ENCODE measurements around the gene UROC1. TPM values are rescaled to one million over a fixed set of nuclear protein-coding genes. Genes with fewer than 3 reads are reported as not detected.

Gene UROC1
- total RNA-seq, 2 experiments from 2014 or later: not detected

DNA sequence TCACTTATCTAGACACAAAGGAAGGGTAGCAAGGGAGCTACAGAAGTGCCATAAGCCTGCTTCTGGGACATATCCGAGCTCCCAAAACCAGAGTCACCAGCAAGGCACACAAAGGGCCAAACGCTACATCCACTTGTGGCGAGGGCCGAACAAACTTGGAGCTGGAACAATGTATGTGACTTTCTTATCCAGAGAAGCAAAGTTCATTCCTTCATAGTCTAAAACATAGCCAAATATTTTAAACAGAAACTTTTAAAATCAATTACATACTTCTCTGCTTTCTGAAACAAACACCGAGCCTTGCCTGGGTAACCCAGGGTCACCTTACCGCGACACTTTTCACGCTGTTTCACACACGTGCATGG is 57.8 kb downstream of the UROC1 start:
- intact Hi-C loops (cut with DNase I, micrococcal nuclease): no loop called here
- H3K9me3 Mint-ChIP-seq (ENCODE audit: low read depth): no peaks in the 10 kb centered on the region
- no peak for DNase-seq
- no peak overlapping the region for H3K4me3 Mint-ChIP-seq
- no peaks in the 10 kb centered on the region for H3K4me1 Mint-ChIP-seq
- H3K27ac Mint-ChIP-seq: no peak overlapping the region
- no peaks in the 10 kb centered on the region for H3K27me3 Mint-ChIP-seq
- ATAC-seq: no peak
- H3K36me3 Mint-ChIP-seq (ENCODE audit: low read depth): peaks cover 31% of the 10 kb centered on the region
- POLR2A ChIA-PET: no interaction called here
- CTCF ChIA-PET: interaction anchor here (1.5 kb wide), 1 partner anchor 12 kb away, joined by 4 read pairs; no protein-coding TSS in a partner anchor

DNA sequence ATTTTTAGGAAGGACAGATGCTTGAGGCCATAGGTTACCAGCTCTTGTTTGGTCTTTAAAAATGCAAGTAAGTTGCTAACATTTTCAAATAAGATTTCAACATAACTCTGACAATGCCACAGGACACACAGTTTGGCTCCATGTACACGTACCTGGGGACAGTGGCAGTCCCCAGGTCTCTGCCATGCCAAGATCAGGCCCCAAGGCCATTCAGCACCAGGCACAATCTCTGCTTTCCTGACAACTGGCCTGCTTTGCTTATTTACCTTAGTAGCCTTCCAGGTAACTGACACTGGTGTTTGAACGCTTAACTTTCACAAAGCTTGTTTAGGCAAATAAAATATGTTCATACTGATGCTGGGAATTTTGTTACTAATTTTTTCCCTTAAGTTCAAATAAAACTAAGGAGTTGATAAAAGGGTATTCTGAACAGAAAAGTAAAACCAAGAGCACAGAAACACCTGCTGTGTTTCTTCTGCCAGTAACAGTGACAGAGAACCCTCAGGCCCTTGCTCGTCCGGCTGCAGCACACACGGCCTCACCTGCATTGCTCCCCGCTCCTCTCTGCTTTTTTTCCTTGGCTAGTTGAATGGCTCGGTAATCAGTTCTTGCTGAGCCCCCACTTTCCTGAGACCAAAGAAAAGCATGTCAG is 58.3 kb downstream of the UROC1 start:
- no peak for ATAC-seq
- Mint-ChIP-seq H3K36me3 (ENCODE audit: low read depth) (peaks cover 35% of the 10 kb centered on the region), H3K4me3 (no peak overlapping the region), H3K27ac (no peak overlapping the region), H3K9me3 (ENCODE audit: low read depth) (no peaks in the 10 kb centered on the region), H3K27me3 (no peaks in the 10 kb centered on the region), H3K4me1 (no peaks in the 10 kb centered on the region)
- intact Hi-C loops (cut with DNase I, micrococcal nuclease): no loop called here
- ChIA-PET POLR2A (no interaction called here), CTCF (interaction anchor here (1.5 kb wide), 1 partner anchor 12 kb away, joined by 4 read pairs; no protein-coding TSS in a partner anchor)
- no peak for DNase-seq

DNA sequence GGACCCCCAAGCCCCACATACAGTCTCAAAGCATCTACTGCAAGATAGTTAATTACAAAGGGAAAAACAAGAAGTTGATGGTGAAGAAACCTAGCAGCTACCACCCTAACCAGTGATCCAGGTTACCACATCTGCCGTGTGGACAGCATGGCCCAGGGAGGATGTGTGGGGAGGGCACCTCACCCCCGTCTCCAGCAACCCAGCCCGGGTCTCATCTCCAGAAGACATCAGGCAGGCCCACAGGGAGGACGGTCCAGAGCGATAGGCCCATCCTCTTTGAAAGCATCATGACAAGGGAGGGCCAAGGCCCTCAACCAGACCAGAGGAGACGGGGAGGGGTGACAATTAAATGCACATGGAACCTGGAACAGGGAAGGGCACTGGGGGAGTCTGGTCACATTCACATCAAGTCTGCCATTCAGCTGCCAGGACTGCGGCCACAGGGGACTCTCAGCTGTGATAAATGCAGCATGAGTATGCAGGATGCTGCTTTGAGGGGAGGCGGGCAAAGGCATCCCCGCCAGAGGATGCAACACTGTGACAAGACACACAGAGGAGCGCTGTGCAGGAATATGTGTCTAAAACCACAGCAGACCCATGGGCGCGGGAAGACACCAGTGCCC is 60.7 kb downstream of the UROC1 start:
- ATAC-seq: no peak
- ChIA-PET CTCF (interaction anchor here (0.7 kb wide), 1 partner anchor 10 kb away, joined by 4 read pairs; no protein-coding TSS in a partner anchor), POLR2A (no interaction called here)
- no peak for DNase-seq
- H3K27me3 Mint-ChIP-seq: no peaks in the 10 kb centered on the region
- H3K4me3 Mint-ChIP-seq: no peak overlapping the region
- H3K4me1 Mint-ChIP-seq: no peaks in the 10 kb centered on the region
- no peaks in the 10 kb centered on the region for H3K9me3 Mint-ChIP-seq (ENCODE audit: low read depth)
- no peak overlapping the region for H3K27ac Mint-ChIP-seq
- intact Hi-C loops (cut with DNase I, micrococcal nuclease): no loop called here
- peaks cover 35% of the 10 kb centered on the region for H3K36me3 Mint-ChIP-seq (ENCODE audit: low read depth)

DNA sequence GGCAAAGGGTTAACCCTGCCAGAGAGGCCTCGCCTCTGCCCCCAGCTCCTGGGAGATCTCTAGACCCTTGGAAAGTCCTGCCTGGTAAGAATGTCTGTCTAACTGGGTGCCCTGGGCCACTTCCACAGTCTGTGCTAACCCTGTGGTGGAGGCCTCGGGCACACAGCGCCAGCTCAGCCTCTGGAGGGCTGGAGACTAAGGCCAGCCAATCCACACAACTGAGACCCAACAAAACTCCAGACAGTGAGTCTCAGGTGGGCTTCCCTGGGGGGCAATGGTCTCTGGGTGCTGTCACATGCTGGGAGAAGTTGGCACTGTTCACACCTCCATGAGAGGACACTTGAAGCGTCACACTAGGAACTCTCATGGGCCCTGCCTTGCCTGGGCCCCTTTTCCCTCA is 61.4 kb downstream of the UROC1 start:
- no peak for DNase-seq
- POLR2A ChIA-PET: no interaction called here

DNA sequence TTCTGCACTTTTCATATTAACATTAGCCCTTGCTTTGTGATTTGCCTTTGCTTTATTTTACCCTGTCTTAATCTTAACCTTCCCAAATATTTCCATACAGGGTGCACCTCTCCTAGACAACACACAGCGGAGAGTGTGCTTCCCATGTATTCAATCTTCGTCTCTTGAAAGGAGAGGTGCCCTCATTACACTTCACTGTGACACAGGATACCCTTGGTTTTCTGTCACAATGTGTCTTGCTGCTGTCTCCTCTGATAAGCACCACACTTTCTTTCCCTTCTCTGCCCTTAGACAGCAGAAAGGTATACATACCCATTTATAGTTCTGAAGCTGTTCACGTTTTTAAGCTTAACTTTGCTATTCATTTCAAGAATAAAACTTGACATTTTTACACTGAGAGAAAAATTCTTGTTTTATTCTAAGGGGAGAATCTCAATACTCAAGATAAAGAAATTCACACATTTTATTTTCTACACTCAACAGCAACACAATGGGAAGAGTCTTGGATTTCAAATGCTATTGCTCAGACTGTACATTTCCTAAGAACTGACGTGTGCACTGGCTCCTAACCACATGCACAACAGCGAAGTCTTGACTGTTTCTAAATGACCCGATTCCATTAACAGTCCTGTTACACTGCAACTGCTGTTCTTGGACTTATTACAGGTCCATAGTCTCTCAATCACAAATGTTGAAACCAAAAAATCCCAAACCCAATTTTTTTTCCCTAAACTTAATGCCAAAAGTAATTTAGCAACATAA is 63.0 kb downstream of the UROC1 start:
- Mint-ChIP-seq H3K4me1 (no peaks in the 10 kb centered on the region), H3K9me3 (ENCODE audit: low read depth) (no peaks in the 10 kb centered on the region), H3K27ac (no peak overlapping the region), H3K4me3 (no peak overlapping the region), H3K36me3 (ENCODE audit: low read depth) (peaks cover 28% of the 10 kb centered on the region), H3K27me3 (no peaks in the 10 kb centered on the region)
- ATAC-seq: no peak
- ChIA-PET CTCF (interaction anchor here (1.0 kb wide), 1 partner anchor 17 kb away, joined by 3 read pairs; no protein-coding TSS in a partner anchor), POLR2A (no interaction called here)
- no peak for DNase-seq
- intact Hi-C loops (cut with DNase I, micrococcal nuclease): no loop called here

More for the DNA sequence above, 61.4 kb downstream of the UROC1 start:
- H3K36me3 Mint-ChIP-seq (ENCODE audit: low read depth): peaks cover 32% of the 10 kb centered on the region
- intact Hi-C loops (cut with DNase I, micrococcal nuclease): no loop called here
- H3K4me1 Mint-ChIP-seq: no peaks in the 10 kb centered on the region
- no peak overlapping the region for H3K27ac Mint-ChIP-seq
- ATAC-seq: no peak
- H3K27me3 Mint-ChIP-seq: no peaks in the 10 kb centered on the region
- H3K9me3 Mint-ChIP-seq (ENCODE audit: low read depth): no peaks in the 10 kb centered on the region
- CTCF ChIA-PET: interaction anchor here (0.7 kb wide), 1 partner anchor 9 kb away, joined by 4 read pairs; no protein-coding TSS in a partner anchor
- no peak overlapping the region for H3K4me3 Mint-ChIP-seq

DNA sequence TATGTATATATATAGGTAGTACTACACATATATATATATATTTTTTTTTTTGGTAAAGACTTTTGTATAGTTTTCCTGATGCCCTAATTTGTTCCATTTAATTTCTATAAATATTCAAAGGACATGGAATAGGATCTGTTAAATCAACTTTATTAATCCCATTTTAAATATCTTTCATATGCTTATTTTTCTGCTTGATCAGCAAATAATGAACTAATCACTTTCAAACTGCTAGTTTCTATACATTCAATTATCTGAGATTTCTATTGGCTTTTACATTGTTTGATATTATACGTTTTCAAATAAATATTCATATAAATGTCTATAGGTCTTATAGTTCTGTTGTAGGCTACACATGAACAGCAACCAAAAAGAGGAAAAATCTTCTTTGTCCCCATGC is 63.5 kb downstream of the UROC1 start:
- Mint-ChIP-seq H3K9me3 (ENCODE audit: low read depth) (no peaks in the 10 kb centered on the region), H3K27me3 (no peaks in the 10 kb centered on the region), H3K27ac (no peak overlapping the region), H3K4me1 (no peaks in the 10 kb centered on the region), H3K36me3 (ENCODE audit: low read depth) (peaks cover 29% of the 10 kb centered on the region), H3K4me3 (no peak overlapping the region)
- CTCF ChIA-PET: interaction anchor here (0.5 kb wide), 1 partner anchor 62 kb away, joined by 3 read pairs; no protein-coding TSS in a partner anchor
- intact Hi-C loops (cut with DNase I, micrococcal nuclease): no loop called here
- POLR2A ChIA-PET: no interaction called here
- DNase-seq (no peak), ATAC-seq (no peak)

DNA sequence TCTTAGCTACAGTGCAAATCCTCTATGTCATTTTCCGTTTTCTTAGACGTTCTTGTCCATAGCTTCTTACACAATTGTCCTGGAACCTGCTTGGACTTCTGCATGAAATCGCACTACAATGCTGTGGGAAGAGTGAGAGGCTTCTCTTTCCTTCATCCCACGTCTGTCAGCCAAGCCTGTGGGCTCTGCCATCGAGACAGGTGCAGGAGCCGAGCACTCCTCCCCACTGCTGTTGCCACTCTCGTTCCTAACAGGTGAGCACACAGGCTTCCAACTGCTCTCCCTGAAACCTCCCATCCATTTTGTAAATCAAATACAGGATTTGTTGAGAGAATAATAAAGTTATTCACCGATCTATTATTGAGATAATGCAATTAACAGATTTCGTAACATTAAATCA is 65.4 kb downstream of the UROC1 start:
- ChIA-PET CTCF (interaction anchor here (0.7 kb wide), 1 partner anchor 135 kb away, joined by 4 read pairs; no protein-coding TSS in a partner anchor), POLR2A (no interaction called here)
- no peak for ATAC-seq
- Mint-ChIP-seq H3K4me1 (no peaks in the 10 kb centered on the region), H3K27me3 (no peaks in the 10 kb centered on the region), H3K27ac (no peak overlapping the region), H3K36me3 (ENCODE audit: low read depth) (peaks cover 21% of the 10 kb centered on the region), H3K4me3 (no peak overlapping the region), H3K9me3 (ENCODE audit: low read depth) (no peaks in the 10 kb centered on the region)
- intact Hi-C loops (cut with DNase I, micrococcal nuclease): no loop called here
- no peak for DNase-seq

DNA sequence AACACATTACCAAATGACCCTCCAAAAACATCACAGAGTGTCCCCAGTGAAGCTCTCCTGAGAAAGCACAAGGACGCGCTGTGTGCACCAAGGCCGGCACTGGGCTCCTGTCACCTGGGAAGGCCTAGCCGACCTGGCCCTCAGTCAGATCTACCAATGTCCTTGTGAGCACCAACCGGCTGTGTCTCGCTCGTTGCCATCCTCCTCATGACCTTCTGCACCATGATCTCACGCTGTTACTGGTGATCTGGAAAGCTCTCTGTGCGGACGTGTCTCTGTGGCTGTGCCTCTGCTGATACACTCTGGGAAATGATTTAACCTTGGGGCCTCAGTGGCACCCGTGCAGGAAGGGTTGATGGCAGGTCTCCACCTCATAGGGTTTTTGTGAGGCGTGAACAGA is 66.1 kb downstream of the UROC1 start:
- Mint-ChIP-seq H3K4me1 (peaks cover 2% of the 10 kb centered on the region), H3K4me3 (no peak overlapping the region)
- intact Hi-C loops (cut with DNase I, micrococcal nuclease): no loop called here

DNA sequence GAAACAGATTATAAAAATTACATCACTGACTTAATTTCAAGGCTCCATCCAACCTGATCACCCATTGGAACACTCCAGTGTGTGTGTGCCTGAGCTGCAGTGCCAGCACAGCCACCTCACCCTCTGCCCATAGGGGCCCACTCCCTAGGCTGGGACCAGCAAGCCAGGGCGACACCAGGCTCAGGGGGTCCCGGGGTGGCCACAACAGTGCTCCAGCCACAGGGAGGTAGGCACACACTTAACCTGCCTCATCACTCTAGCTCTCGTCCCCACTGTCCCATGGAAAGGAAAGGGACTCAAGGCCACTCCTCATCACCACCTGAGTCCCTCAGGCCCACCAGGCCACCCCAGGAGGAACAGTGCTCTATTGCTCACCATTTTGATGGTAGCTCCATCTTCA is 66.8 kb downstream of the UROC1 start:
- Mint-ChIP-seq H3K27ac (no peak overlapping the region), H3K4me1 (peaks cover 2% of the 10 kb centered on the region), H3K36me3 (ENCODE audit: low read depth) (peaks cover 14% of the 10 kb centered on the region), H3K9me3 (ENCODE audit: low read depth) (no peaks in the 10 kb centered on the region), H3K27me3 (no peaks in the 10 kb centered on the region), H3K4me3 (no peak overlapping the region)
- ChIA-PET POLR2A (no interaction called here), CTCF (interaction anchor here (0.7 kb wide), 1 partner anchor 62 kb away, joined by 3 read pairs; no protein-coding TSS in a partner anchor)
- no peak for DNase-seq
- ATAC-seq: no peak
- intact Hi-C loops (cut with DNase I, micrococcal nuclease): no loop called here

More for the DNA sequence above, 66.1 kb downstream of the UROC1 start:
- DNase-seq (no peak), ATAC-seq (no peak)
- no peaks in the 10 kb centered on the region for H3K27me3 Mint-ChIP-seq
- no peak overlapping the region for H3K27ac Mint-ChIP-seq
- ChIA-PET POLR2A (no interaction called here), CTCF (no interaction called here)
- H3K36me3 Mint-ChIP-seq (ENCODE audit: low read depth): peaks cover 16% of the 10 kb centered on the region
- H3K9me3 Mint-ChIP-seq (ENCODE audit: low read depth): no peaks in the 10 kb centered on the region

DNA sequence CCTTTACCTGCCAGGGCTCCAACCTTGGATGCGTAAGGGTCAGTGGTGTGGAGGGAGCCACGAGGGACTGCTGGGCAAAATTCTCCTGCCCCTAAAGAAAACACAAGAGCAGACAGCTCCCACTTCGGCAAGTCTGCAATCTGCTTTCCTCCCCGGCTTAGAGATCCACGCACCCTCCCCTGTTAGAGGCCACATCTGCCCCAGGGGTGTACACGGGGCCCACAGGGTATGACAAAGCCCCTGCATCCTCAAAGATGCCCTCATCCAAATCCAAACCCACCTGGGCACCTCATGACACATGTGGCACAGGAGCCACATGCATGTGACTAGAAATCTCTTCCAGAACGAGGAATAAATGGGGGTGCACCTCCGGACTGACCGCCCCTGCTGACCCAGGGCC is 67.4 kb downstream of the UROC1 start:
- Mint-ChIP-seq H3K27ac (no peak overlapping the region), H3K27me3 (no peaks in the 10 kb centered on the region), H3K36me3 (ENCODE audit: low read depth) (peaks cover 12% of the 10 kb centered on the region), H3K4me3 (no peak overlapping the region), H3K9me3 (ENCODE audit: low read depth) (no peaks in the 10 kb centered on the region), H3K4me1 (peaks cover 2% of the 10 kb centered on the region)
- ChIA-PET POLR2A (no interaction called here), CTCF (no interaction called here)
- ATAC-seq (no peak), DNase-seq (no peak)
- intact Hi-C loops (cut with DNase I, micrococcal nuclease): no loop called here

DNA sequence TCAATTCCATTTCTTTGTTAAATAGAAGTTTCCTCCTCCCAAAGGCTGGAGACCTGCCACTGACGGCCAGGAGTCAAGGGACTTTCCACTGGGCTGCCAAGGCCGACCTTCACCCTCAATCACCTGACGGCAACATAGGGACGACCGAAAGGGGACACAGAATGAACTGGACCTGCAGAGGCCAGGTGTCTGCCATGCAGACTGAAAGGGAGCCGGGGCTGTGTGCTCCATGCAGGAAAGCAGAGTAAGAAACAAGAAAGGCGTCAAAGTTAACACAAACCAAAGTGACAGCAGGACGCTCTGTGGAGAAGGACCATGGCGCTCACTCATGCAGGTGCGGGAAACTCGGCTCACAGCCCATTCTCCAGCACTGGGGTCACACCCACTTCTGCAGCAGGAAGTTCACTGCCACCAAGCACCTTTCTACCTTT is 67.9 kb downstream of the UROC1 start:
- POLR2A ChIA-PET: no interaction called here
- H3K4me3 Mint-ChIP-seq: no peak overlapping the region
- intact Hi-C loops (cut with DNase I, micrococcal nuclease): no loop called here
- H3K27ac Mint-ChIP-seq: no peak overlapping the region
- CTCF ChIA-PET: no interaction called here
- ATAC-seq (no peak), DNase-seq (no peak)
- peaks cover 10% of the 10 kb centered on the region for H3K36me3 Mint-ChIP-seq (ENCODE audit: low read depth)
- H3K4me1 Mint-ChIP-seq: peaks cover 2% of the 10 kb centered on the region
- no peaks in the 10 kb centered on the region for H3K9me3 Mint-ChIP-seq (ENCODE audit: low read depth)
- H3K27me3 Mint-ChIP-seq: no peaks in the 10 kb centered on the region

DNA sequence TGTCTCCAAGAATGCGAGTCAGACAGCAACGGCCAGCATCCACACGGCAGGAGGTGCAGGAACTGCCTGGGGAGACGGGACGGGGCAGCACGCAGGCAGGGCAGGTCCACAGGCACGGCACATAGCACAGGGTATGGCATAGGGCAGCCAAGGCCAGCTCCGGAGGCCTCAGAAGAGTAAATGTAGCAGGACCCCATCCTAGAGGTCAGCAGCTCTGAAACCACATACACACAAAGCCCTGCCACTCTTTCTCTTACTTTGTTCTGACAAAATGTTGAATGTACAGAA is 68.7 kb downstream of the UROC1 start:
- CTCF ChIA-PET: no interaction called here
- H3K4me1 Mint-ChIP-seq: peaks cover 2% of the 10 kb centered on the region
- no peak overlapping the region for H3K27ac Mint-ChIP-seq
- peaks cover 6% of the 10 kb centered on the region for H3K36me3 Mint-ChIP-seq (ENCODE audit: low read depth)
- no peak for ATAC-seq
- no peaks in the 10 kb centered on the region for H3K27me3 Mint-ChIP-seq
- intact Hi-C loops (cut with DNase I, micrococcal nuclease): no loop called here
- POLR2A ChIA-PET: interaction anchor here (0.7 kb wide), 1 partner anchor 608 kb away, joined by 3 read pairs; no protein-coding TSS in a partner anchor
- no peak for DNase-seq
- no peaks in the 10 kb centered on the region for H3K9me3 Mint-ChIP-seq (ENCODE audit: low read depth)
- H3K4me3 Mint-ChIP-seq: no peak overlapping the region
